GM18511 (cell line): ENCODE measurements around the gene KRT79.

ENCODE experiments used
- ATAC-seq: cut with Tn5 transposase; IDR thresholded peaks from one replicate; pipeline ENCODE4 v1.9.1; 2021; ENCODE audit warnings: mild to moderate bottlenecking, moderate library complexity; ENCODE audit not compliant: unreplicated experiment

KRT79 gene

GRCh38 chr12:52836042-52836466, 1.9 kb upstream of the KRT79 start:
- no peak for ATAC-seq

DNA sequence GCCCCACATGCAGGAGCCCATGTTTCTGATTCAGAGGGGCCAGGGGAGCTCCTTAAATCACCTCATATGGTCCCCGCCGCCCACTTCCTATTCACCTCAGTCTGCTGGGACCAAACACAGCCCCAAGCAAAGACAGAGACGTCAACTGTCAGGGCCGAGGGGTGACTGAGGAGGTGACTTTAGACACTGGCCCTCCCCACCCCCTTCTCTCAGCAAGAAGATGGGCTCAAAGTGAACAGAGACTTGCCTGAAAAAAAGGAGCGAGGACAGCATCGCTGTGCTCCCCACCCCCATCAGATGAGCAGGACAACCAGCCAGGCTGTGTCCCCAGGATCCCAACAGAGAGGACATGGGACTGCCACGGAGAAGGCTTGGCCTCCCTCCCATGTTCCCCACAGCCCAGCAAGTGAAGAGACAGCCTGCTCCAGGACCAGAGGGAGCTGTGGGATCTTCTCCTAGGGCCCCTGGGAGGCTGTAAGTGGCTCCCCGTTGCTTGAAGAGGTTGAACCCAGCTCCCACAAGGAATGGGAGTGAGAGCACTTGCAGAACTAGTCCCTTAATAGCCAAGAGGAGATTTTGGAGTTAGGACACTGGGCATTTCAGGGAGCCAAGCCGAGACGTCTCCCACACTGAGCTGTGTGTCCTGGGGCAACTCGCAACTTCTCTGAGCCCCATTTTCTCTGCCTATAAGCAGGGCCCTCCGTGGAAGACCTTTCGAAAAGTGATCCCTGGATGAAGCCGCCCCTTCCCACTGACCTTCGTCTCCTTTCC, 1.3 kb upstream of the KRT79 start:
- no peak for ATAC-seq

GRCh38 chr12:52834727-52835001, 553 bp upstream of the KRT79 start:
- no peak for ATAC-seq

DNA sequence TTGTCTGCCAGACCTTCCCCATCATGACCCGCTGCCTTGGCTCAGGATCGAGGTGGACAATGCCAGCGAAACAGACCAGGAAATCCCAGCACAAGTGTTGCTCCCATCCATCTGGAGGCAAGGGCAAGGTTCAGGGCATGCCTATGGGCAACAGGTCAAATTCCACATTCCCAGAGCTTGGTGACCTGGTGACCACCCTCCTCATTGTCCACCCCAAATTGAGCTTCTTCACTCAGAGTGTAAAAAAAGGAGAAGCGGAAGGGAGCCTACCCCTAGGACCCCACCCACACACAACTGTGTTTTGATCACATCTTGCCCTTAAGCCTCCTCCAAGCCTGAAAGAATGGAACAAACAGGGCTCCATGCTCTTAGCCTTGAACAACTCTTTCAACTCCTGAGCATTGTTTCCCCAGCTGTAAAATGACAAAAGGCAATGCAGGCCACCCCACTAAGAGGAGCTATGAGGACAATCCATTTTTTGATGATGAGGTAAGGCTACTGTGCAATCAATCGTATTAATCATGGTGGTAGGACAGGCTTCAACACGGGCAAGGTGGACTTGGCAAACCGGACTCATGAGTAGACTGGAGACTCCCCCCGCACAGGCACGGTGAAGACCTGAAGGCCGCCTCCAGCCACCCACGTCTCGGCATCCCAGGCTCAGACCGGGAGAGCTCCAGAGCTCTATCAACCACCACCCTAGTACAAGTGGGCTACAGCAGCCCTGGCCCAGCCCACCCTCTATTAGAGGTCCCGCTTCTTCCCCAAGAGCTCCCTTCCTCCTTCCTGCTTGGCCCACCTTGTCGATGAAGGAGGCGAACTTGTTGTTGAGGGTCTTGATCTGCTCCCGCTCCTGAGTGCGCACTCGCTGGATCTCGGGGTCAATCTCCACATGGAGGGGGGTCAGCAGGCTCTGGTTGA, 866 bp downstream of the KRT79 start:
- no peak for ATAC-seq

DNA sequence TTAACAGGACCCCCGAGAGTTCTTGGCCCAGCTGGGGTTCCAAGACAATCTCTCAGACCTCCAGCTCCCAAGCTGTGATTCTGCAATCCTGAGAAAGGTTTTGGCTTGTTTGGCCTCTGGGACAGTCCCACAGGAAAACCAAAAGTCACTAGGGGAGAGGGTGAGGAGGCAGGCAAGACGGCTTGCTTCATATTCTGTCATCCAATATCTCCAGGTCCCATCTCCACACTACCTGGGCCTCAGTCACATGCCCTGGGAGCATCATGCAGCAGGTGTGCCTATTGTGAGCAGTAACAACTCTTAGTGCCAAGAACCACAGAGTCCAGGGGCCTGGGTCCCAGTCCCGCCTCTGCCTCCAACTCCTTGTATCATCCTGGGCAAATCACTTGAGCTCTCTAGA, 1.7 kb downstream of the KRT79 start:
- no peak for ATAC-seq

- no peak for ATAC-seq
These were observed 2.9 kb downstream of the KRT79 start for GRCh38 chr12:52831251-52831650.

- no peak for ATAC-seq
These were observed 3.9 kb downstream of the KRT79 start for GRCh38 chr12:52829986-52830770.

GRCh38 chr12:52828591-52829021, 5.5 kb downstream of the KRT79 start:
- no peak for ATAC-seq

- ATAC-seq: no peak
These were observed 6.0 kb downstream of the KRT79 start for GRCh38 chr12:52828156-52828555.

GRCh38 chr12:52827499-52828090, 6.5 kb downstream of the KRT79 start:
- no peak for ATAC-seq

- ATAC-seq: no peak
These were observed 7.3 kb downstream of the KRT79 start for GRCh38 chr12:52826611-52827498.

- ATAC-seq: no peak
These were observed 8.2 kb downstream of the KRT79 start for GRCh38 chr12:52825961-52826360.

DNA sequence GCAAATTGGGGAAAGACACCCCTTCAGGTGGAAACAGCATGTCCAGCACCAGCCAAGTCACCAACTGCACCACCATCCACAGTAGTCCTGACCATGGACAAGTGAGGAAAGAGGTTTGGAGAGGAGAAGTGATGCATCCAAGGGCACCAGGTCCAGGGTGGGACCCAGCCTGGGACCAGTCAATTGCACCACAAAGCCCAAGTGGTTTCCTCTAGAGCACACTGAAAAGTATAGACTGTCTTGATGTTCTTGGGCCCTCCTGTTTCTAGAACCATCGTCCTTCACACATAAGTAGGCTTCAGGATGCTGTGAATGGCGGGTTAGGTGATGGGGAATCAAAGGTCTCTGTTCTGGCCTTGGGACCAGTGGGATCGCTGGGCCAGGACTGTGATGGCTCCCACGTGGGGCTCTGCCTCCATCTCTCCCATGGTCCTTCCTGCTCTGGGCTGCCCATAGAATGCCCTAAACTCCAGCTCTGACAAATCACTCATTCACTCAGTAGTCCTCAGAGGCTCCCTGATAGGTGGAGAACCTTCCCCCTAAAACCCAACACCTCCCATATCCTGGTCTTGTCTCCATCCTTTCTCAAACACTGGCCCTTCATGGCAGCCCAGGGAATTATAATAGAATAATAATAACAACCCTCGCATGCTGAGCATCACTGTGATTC, 9.2 kb downstream of the KRT79 start:
- ATAC-seq: no peak

DNA sequence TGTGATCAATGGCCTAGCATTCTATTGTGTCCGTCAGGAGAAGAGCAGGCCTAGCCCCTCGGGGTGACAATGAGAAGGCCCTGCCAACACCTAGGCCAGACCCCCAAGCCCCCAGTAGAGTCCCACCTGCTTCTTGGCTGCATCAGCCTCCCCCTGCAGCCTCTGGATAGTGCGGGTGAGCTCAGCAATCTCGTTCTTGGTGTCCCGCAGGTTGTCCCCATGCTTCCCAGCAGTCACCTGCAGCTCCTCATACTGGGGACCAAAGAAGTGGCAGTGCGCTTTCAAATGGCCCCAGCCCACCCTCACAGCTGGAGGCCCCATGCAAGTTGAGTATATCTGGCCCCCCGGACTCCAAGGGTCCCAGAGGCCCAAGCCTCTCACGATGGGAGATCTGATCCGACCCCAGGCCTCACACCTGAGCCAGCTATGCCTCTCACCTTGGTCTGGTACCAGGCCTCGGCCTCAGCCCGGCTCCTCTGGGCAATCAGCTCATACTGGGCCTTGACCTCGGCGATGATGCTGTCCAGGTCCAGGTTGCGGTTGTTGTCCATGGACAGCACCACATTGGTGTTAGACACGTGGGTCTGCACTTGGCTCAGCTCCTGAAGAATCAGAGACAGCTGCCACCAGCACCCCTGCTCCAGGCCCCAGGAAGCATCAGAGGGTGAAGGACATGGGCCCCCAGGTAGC, 10.2 kb downstream of the KRT79 start:
- ATAC-seq: no peak

DNA sequence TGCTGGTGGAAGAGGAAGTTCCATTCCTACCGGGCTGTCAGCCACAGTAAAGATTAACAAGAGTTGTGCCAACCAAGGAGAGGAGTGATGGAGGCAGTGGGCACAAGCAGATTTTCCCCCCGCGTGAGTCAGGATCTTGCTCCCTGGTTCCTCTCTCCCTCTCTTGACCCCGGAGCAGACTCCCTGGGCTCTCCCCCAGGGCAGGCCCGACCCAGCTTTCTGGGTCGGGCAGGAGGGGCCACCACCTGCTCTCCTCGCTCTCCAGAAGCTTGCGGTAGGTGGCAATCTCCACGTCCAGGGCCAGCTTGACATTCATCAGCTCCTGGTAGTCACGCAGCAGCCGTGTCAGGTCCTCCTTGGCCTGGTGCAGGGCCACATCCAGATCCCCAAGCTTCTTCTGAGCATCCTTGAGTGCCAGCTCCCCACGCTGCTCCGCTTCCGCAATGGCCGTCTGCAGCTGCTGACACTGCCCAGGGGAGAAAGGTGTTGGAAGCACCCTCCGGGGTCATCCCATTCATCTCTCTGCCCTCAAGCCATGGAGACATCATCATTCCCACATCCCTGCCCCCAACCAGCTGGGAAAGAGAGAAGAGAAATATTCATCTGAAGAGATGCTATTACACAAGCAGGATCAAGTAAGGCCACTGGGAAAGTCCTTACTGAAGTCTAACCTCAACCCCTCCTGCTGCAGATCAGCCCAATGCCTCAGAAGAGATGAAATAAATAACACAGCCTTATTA, 11.2 kb downstream of the KRT79 start:
- no peak for ATAC-seq

DNA sequence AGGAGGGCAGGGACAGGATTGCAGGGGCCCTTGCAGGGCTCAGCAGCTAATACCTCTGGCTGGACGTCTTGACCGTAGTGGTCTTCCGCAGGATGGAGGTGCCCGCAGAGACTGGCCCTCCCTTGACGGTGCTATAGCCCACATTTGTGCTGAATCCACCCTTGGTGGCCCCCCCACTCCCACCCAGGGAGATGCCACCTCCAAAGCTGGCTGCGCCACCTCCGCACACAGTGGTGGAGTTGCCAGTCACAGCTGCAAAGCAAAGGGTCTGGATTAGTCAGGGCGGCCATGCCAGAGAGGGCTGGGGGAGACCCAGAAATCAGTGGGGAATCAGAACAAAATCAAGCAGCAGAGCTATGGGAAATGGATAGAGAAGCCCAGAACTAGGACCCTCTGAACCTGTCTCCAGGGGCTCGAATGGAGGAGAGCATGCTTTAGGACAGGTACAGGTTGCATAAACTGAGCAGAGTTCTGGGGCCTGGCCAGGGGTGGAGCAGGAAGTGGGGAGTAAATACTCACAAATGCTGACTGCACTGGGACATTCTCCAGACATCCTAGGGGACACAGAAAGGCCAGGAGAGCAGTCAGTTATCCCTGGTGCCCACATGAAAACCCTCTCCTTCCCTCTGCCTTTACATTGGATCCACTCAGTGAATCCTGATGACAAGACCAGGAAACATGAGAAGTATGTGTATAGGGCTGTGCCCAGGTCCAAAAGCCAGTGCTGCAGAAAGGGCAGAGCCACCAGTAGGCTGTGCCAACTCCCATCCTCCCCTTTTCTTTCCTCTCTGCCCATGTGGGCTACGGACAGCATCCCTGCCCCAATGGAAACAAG, 12.1 kb downstream of the KRT79 start:
- ATAC-seq: no peak

DNA sequence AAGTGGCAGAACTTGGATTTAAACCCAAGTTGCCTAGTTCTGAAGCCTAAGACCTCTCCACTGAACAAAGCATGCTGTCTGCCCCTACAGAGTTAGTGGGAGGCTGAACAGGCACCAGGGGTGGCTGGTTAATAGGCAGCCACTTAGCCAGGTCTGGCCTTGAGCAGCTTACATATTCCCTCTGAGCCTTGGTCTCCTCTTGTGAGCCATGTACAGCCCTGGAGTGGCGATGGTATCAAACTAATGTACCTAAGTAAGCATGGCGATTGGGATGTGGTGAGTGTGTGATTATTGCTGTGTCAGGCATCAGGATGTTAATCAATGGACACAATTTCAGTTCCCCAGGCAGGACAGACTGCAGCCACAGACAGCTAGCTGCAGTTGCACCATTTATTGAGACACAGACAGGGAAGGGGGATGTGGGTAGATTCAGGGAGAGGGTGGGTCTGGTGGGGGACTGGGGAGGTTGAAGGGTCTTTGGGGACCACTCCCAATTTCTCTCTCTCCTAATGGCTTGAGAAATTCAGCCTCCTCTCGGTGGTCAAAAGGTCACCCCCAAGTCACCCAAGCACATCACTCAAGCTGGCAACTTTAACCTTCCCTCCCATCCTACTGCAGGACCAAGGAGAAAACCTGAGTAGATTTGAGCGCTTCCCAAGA, 12.9 kb downstream of the KRT79 start:
- ATAC-seq: no peak
